ENCODE results near the gene SPAG5. TPM values are rescaled to one million over a fixed set of nuclear protein-coding genes. Genes with fewer than 3 reads are reported as not detected.

The SPAG5 gene
- total and polyA plus RNA-seq, 11 donors = 0.39 to 11.6 (median 1.2) TPM

- DNase-seq (no peak), ATAC-seq (no peak)
- Histone ChIP-seq H3K4me1 (peaks cover 0 to 60% (median 29%) of the 10 kb centered on the region in 12 donors), H3K9me3 (no peaks in the 10 kb centered on the region), H3K27ac (no peak overlapping the region), H3K4me3 (no peak overlapping the region), H3K36me3 (peaks cover 0 to 20% (median 4%) of the 10 kb centered on the region in 9 donors), H3K27me3 (no peaks in the 10 kb centered on the region)
- intact Hi-C loops (cut with DNase I) = loop anchor here in 1 of 10 donors (5.0 kb wide), 1 partner anchor 74 kb away; the partner anchor contains the start of gene BLTP2
- TF ChIP-seq POLR2A (IDR thresholded peaks at IDR 0.05) = no peak
- TF ChIP-seq, protein P1, sequence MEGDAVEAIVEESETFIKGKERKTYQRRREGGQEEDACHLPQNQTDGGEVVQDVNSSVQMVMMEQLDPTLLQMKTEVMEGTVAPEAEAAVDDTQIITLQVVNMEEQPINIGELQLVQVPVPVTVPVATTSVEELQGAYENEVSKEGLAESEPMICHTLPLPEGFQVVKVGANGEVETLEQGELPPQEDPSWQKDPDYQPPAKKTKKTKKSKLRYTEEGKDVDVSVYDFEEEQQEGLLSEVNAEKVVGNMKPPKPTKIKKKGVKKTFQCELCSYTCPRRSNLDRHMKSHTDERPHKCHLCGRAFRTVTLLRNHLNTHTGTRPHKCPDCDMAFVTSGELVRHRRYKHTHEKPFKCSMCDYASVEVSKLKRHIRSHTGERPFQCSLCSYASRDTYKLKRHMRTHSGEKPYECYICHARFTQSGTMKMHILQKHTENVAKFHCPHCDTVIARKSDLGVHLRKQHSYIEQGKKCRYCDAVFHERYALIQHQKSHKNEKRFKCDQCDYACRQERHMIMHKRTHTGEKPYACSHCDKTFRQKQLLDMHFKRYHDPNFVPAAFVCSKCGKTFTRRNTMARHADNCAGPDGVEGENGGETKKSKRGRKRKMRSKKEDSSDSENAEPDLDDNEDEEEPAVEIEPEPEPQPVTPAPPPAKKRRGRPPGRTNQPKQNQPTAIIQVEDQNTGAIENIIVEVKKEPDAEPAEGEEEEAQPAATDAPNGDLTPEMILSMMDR (IDR thresholded peaks at IDR 0.05) = no peak
These were observed 25.8 kb downstream of the SPAG5 start for GRCh38 chr17:28573040-28573380.

DNA sequence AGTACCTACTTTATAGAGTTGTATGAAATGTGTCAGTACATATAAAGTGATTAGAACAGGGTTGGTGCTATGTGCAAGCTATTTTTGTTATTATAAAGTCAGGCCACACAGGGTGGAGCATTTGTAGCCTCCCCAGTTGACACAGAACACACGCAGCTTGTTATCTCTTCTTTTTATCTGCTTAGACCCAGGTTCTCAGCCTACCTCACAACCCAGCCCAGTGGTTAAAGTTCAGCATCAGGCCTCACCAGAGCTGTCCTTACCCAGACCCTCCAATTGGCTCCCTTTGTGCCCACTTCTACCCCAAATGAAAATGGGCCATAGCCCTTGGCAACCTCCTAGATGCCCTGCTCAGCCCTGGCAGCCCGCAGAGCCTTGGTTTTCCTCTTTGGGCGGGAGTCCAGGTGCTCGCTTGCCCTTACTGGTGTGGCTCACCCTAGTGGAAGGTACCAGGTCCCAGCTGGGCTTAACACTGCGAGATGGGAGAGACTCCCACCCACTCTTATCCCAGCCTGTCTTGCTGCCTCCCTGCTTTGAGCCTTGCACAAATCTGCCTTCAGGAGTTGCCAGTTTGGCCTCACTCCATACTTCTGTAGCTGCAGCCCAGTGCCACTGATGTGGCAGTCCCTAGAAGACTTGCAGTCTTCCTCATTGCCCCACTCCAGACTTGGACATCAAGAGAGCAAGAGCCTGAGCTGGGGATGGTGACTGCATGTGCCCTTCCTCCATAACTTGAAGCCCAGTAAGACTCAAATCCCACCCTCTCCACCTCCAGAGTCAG lies 26.4 kb downstream of the SPAG5 start:
- DNase-seq = peak in 1 of 5 donors; percentile 34

DNA sequence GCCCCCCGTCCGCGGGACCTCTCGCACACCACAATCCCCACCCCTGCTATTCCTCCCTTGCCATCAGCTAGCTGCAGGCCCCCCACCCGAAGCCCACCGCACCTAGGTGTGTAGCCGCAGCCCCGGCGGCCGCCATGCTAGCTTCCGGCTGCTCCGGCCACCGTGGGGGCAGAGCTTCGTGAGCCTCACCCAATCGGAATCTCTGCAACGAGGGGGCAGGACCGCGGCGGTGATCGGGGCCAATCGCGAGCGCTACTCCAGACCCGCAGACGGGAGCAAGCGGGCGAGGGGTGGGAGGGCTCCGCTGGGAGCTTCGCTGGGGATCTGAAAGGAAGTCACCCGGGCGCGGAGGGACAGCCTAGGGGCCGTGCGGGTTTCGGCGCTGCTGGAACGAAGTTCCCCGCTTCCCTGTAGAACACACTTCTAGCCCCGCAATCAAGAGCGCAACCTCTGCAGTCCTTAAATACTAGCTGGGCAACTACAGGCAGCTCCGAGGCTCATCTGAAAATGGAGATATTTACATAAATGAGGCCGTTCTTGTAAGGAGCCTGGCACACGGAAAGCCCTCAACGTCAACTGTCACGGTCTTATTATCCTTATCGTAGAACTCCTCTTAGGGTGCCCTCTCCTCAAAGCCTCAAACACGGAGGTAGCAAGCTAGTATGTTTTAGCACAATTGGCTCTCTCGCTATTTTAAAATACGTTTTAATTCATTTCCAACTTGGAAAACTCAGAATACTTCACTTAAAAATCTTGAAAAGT lies 27.3 kb downstream of the SPAG5 start, which contains the start of gene PIGS:
PIGS (minus strand) TSS at position 164 of the 762 bp plus-strand sequence; CDS start at position 136, 28 bp downstream.
- Histone ChIP-seq H3K4me1 (peaks cover 0 to 53% (median 24%) of the 10 kb centered on the region in 12 donors), H3K27me3 (no peaks in the 10 kb centered on the region), H3K9me3 (no peaks in the 10 kb centered on the region), H3K4me3 (peak within 1 kb of the TSS; percentile 73 to 100 (median 92)), H3K27ac (peak within 1 kb of the TSS in 11 of 12 donors; percentile 75 to 93 (median 81)), H3K36me3 (peaks cover 0 to 24% (median 10%) of the 10 kb centered on the region in 9 donors)
- ATAC-seq (peak; percentile 91 to 95 (median 92)), DNase-seq (peak; percentile 96 to 98 (median 97))
- 0 to 1% (median 1%) methylated on average over 24 to 49 of the region's 49 CpGs for WGBS, 4 donors
- TF ChIP-seq, protein P1 (IDR thresholded peaks at IDR 0.05) = peak in 1 of 12 donors; percentile 14
- peak in 1 of 2 donors; percentile 89 for TF ChIP-seq POLR2A (IDR thresholded peaks at IDR 0.05)
- intact Hi-C loops (cut with DNase I) = loop anchor here in 2 of 10 donors (2.0 to 5.0 kb wide), 2 partner anchors 19 to 76 kb away; partner anchors contain the start of genes BLTP2 (in 1 of the 2) and UNC119 (in 1 of the 2)

More for the DNA sequence above, 26.4 kb downstream of the SPAG5 start:
- intact Hi-C loops (cut with DNase I) = loop anchor here in 1 of 10 donors (5.0 kb wide), 1 partner anchor 75 kb away; the partner anchor contains the start of gene BLTP2
- Histone ChIP-seq H3K4me3 (peak overlapping the region in 10 of 12 donors; percentile 73 to 100 (median 94)), H3K4me1 (peaks cover 0 to 60% (median 29%) of the 10 kb centered on the region in 12 donors), H3K27ac (peak overlapping the region in 11 of 12 donors; percentile 67 to 93 (median 81)), H3K27me3 (no peaks in the 10 kb centered on the region), H3K9me3 (no peaks in the 10 kb centered on the region), H3K36me3 (peaks cover 0 to 22% (median 3%) of the 10 kb centered on the region in 9 donors)
- no peak for TF ChIP-seq POLR2A (IDR thresholded peaks at IDR 0.05)
- TF ChIP-seq, protein P1 (IDR thresholded peaks at IDR 0.05) = no peak
- WGBS, 4 donors = 56 to 61% (median 60%) methylated on average over 5 of the region's 5 CpGs
- no peak for ATAC-seq

All from heart left ventricle (tissue), 16 donors.